Psoas muscle (tissue), 8 donors: ENCODE results near the gene SHISA3. TPM values are rescaled to one million over a fixed set of nuclear protein-coding genes. Genes with fewer than 3 reads are reported as not detected.
A peak's percentile ranks its signal among the peaks of the same experiment; 100 is the strongest.

Experiments
- ATAC-seq, 4 donors: fragments of 200-7000 bp; cut with Tn5 transposase; one replicate each; pipeline ENCODE4 v1.9.1; 2020; ENCODE audit warnings: moderate library complexity in 3 of 4, mild to moderate bottlenecking in 2 of 4
- DNase-seq, 2 donors: peaks; one replicate each; pipeline ENCODE4 v3.0.0-alpha.2; 2020
- H3K27ac ChIP-seq: fragments of 200-600 bp; one replicate; pipeline ENCODE4 v1.8.0; 2022
- H3K27me3 ChIP-seq, 3 donors: fragments of 200-600 bp in 1 of 3; one replicate each; pipeline versions ENCODE4 v1.6.1 to v1.8.0; 2013 to 2022; ENCODE audit warnings: low read length in 2 of 3, mild to moderate bottlenecking in 2 of 3, moderate library complexity in 1 of 3; ENCODE audit not compliant: insufficient read depth in 3 of 3
- H3K36me3 ChIP-seq, 2 donors: fragments of 200-600 bp in 1 of 2; one replicate each; pipeline versions ENCODE4 v1.6.1 to v1.8.0; 2013 to 2022; ENCODE audit warnings: low read depth in 1 of 2, mild to moderate bottlenecking in 1 of 2, moderate library complexity in 1 of 2; ENCODE audit not compliant: insufficient read depth in 1 of 2
- H3K4me1 ChIP-seq: fragments of 200-600 bp; one replicate; pipeline ENCODE4 v1.8.0; 2022
- H3K4me3 ChIP-seq: fragments of 200-600 bp; one replicate; pipeline ENCODE4 v1.8.0; 2022; ENCODE audit warnings: mild to moderate bottlenecking
- H3K9me3 ChIP-seq: fragments of 200-600 bp; one replicate; pipeline ENCODE4 v1.8.0; 2022
- CTCF ChIP-seq: fragments of 200-600 bp; IDR thresholded peaks from one replicate; pipeline ENCODE4 v1.8.0; 2022; ENCODE audit warnings: antibody characterized with exemption
- WGBS, 3 donors: extraction: QIAGEN DNeasy Blood & Tissue Kit; methylation state at CpG; one replicate each; pipeline versions ENCODE4 v1.1.6 to v1.1.7; 2013; 5-methylcytosine and 5-hydroxymethylcytosine counted together
- intact Hi-C, 2 donors: fragments of 100-400 bp; cut with DNase I; formaldehyde crosslinking; loops; one replicate each; pipeline versions ENCODE4 v1.11.0 to v1.14.2; 2022
- polyA plus RNA-seq, 3 donors: library from polyadenylated mRNA; stranded (reverse); fragments of 200-250 nt; gene quantifications; one replicate each; pipeline ENCODE4 v1.2.3, GENCODE V29; 2013
- total RNA-seq, 4 donors: library from RNA; stranded (reverse); fragmentation: NEBNext Ultra II Directional in 2 of 4; extraction: Animal tissue kit (Norgen Biotek cat#: 25700) in 2 of 4; gene quantifications; one replicate each; pipeline versions ENCODE4 v1.2.1 to v1.2.4, GENCODE V29; 2021 to 2023
- donor health status: healthy with polysubstance abuse.
- donor health status: DM: no; HTN: no; CAD: no; lungs with moderate emphysema.
- donor health status: Bipolar disorder and iron deficiency.
- donor health status: healthy.
- donor health status: DM: yes; HTN: yes; CAD: no.
- donor health status: DM: no; HTN: no; CAD: no.
- donor health status: DM: no; HTN: no; CAD: no.
- donor health status: DM: yes; HTN: yes; CAD: no.

Gene SHISA3
- total and polyA plus RNA-seq, 7 donors: 0.35 to 1.5 (median 0.64) TPM; not detected in 1

DNA sequence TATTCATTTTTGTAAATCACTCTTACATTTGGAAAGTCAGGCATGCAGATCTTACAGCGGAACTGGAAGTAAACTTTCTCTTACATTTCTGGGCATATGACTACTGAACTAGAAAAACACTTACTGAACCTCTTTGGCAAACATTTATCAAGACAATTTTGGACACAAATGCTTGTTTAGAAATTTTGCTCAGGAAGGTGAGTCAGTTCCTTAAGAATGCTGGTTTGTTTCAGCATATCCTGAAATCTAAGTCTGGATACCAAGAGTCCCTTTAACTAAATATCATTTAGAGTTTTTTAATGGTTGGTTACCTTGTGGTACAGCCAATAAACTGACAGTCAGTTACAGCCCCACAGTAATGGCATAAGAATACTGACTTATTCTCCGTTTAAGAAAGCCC lies 15.0 kb downstream of the SHISA3 start:
- Histone ChIP-seq H3K36me3 (peaks cover 2 to 38% of the 10 kb centered on the region in 2 donors), H3K9me3 (no peaks in the 10 kb centered on the region), H3K27ac (peak overlapping the region; percentile 41), H3K4me1 (no peaks in the 10 kb centered on the region), H3K27me3 (no peaks in the 10 kb centered on the region), H3K4me3 (no peak overlapping the region)
- intact Hi-C loops: no loop called here
- 60 to 71% (median 67%) methylated on average over 2 of the region's 2 CpGs for WGBS, 3 donors
- ATAC-seq: peak in 1 of 4 donors; percentile 37
- no peak for TF ChIP-seq CTCF
- DNase-seq: no peak

GRCh38 chr4:42415281-42415680 lies 18.0 kb downstream of the SHISA3 start:
- ATAC-seq (no peak), DNase-seq (no peak)
- 44 to 93% (median 92%) methylated on average over 1 of the region's 1 CpG for WGBS, 3 donors
- no peak for TF ChIP-seq CTCF
- Histone ChIP-seq H3K27me3 (no peaks in the 10 kb centered on the region), H3K9me3 (no peaks in the 10 kb centered on the region), H3K27ac (no peak overlapping the region), H3K4me1 (no peaks in the 10 kb centered on the region), H3K4me3 (no peak overlapping the region), H3K36me3 (peaks cover 2 to 57% of the 10 kb centered on the region in 2 donors)
- intact Hi-C loops: no loop called here

GRCh38 chr4:42416017-42416416 lies 18.7 kb downstream of the SHISA3 start:
- no peak for TF ChIP-seq CTCF
- DNase-seq: no peak
- Histone ChIP-seq H3K4me1 (no peaks in the 10 kb centered on the region), H3K4me3 (no peak overlapping the region), H3K27me3 (no peaks in the 10 kb centered on the region), H3K36me3 (peaks cover 2 to 63% of the 10 kb centered on the region in 2 donors), H3K9me3 (no peaks in the 10 kb centered on the region), H3K27ac (no peak overlapping the region)
- 43 to 57% (median 44%) methylated on average over 3 of the region's 3 CpGs for WGBS, 3 donors
- intact Hi-C loops: no loop called here
- no peak for ATAC-seq

DNA sequence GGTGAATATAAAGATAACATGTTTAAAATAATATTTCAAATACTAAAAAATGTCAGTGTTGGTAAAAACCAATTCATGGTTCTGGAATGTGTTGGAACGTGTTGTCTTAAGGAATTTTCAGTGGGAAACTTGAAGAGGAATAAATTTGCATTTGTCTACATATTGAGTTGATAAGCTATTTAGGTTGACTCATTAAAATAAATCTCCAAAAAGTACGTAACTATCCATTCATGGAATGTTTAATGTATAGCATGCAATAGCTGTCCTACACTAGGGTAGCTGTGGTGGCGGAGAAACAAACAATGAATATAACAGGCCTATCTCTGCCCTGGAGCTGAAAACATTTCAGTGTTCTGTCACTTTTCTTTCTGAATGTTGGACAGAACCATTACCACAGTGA lies 20.3 kb downstream of the SHISA3 start:
- intact Hi-C loops: no loop called here
- peaks cover 2 to 70% of the 10 kb centered on the region in 2 donors for H3K36me3 ChIP-seq
- ATAC-seq: no peak

More for the DNA sequence above, 20.3 kb downstream of the SHISA3 start:
- H3K4me3 ChIP-seq: no peak overlapping the region
- no peak overlapping the region for H3K27ac ChIP-seq
- no peak for TF ChIP-seq CTCF
- no peaks in the 10 kb centered on the region for H3K9me3 ChIP-seq
- H3K4me1 ChIP-seq: no peaks in the 10 kb centered on the region
- WGBS, 3 donors: 94 to 98% (median 94%) methylated on average over 3 of the region's 3 CpGs
- no peaks in the 10 kb centered on the region for H3K27me3 ChIP-seq
- no peak for DNase-seq
